GM21576 (cell line): Measurements from ENCODE around the gene ZMYND11.
"Not testable (repeated sequence)": the region's sequence is repeated elsewhere in the genome, so short reads cannot be mapped to it uniquely, and the experiment has no call there.

Experiments
- ATAC-seq: cut with Tn5 transposase; IDR thresholded peaks from one replicate; pipeline ENCODE4 v1.9.1; 2021; ENCODE audit warnings: mild to moderate bottlenecking, moderate library complexity; ENCODE audit not compliant: unreplicated experiment

The ZMYND11 gene

GRCh38 chr10:132946-133898 is 2.0 kb upstream of the ZMYND11 start:
- ATAC-seq: no peak

GRCh38 chr10:134247-135131 is 766 bp upstream of the ZMYND11 start:
- peak; percentile 41 for ATAC-seq

- ATAC-seq: peak; percentile 31
These were observed 578 bp downstream of the ZMYND11 start for GRCh38 chr10:135601-136464.

- peak; percentile 16 for ATAC-seq
These were observed 1.2 kb downstream of the ZMYND11 start for GRCh38 chr10:136465-136762.

GRCh38 chr10:137031-137430 is 1.8 kb downstream of the ZMYND11 start:
- ATAC-seq: peak; percentile 26

- ATAC-seq: no peak
These were observed 2.4 kb downstream of the ZMYND11 start for GRCh38 chr10:137606-138005.

GRCh38 chr10:142371-142770 is 7.1 kb downstream of the ZMYND11 start:
- ATAC-seq: no peak

GRCh38 chr10:152915-153314 is 17.7 kb downstream of the ZMYND11 start:
- no peak for ATAC-seq

- ATAC-seq: no peak
These were observed 19.1 kb downstream of the ZMYND11 start for GRCh38 chr10:154348-154747.

- ATAC-seq: no peak
These were observed 32.1 kb downstream of the ZMYND11 start for GRCh38 chr10:167383-167782.

- no peak for ATAC-seq
These were observed 38.5 kb downstream of the ZMYND11 start for GRCh38 chr10:173741-174140.

- no peak for ATAC-seq
These were observed 41.4 kb downstream of the ZMYND11 start for GRCh38 chr10:176677-177076.

- ATAC-seq: no peak
These were observed 43.0 kb downstream of the ZMYND11 start for GRCh38 chr10:178208-178607.

- ATAC-seq: no peak
These were observed 43.5 kb downstream of the ZMYND11 start for GRCh38 chr10:178723-179122.

GRCh38 chr10:182441-183201 is 47.4 kb downstream of the ZMYND11 start:
- ATAC-seq: no peak

GRCh38 chr10:184174-184573 is 48.9 kb downstream of the ZMYND11 start:
- no peak for ATAC-seq

- no peak for ATAC-seq
These were observed 49.7 kb downstream of the ZMYND11 start for GRCh38 chr10:184911-185310.

- not testable (repeated sequence) for ATAC-seq
These were observed 50.3 kb downstream of the ZMYND11 start for GRCh38 chr10:185571-185970.

GRCh38 chr10:186911-187310 is 51.7 kb downstream of the ZMYND11 start:
- no peak for ATAC-seq

- ATAC-seq: no peak
These were observed 53.3 kb downstream of the ZMYND11 start for GRCh38 chr10:188546-188945.
